Kidney glomerular epithelial cell (primary cell): ENCODE measurements around the gene IER5.
"Not testable (repeated sequence)": the region's sequence is repeated elsewhere in the genome, so short reads cannot be mapped to it uniquely, and the experiment has no call there.

Experiments used
- DNase-seq: peaks from one replicate; lab custom pipeline; 2025; lab: John Stamatoyannopoulos, UW

IER5 gene

GRCh38 chr1:181115971-181116370 is 27.5 kb downstream of the IER5 start:
- not testable (repeated sequence) for DNase-seq

- DNase-seq = no peak
These were observed 28.4 kb downstream of the IER5 start for GRCh38 chr1:181116819-181117390.

GRCh38 chr1:181117648-181118449 is 29.3 kb downstream of the IER5 start:
- no peak for DNase-seq

GRCh38 chr1:181119093-181119989 is 30.8 kb downstream of the IER5 start:
- DNase-seq = peak; percentile 63

- DNase-seq = no peak
These were observed 32.4 kb downstream of the IER5 start for GRCh38 chr1:181120924-181121323.

GRCh38 chr1:181121498-181121897 is 33.0 kb downstream of the IER5 start:
- no peak for DNase-seq

- DNase-seq = peak; percentile 30
These were observed 33.7 kb downstream of the IER5 start for GRCh38 chr1:181122222-181122621.

GRCh38 chr1:181123173-181123572 is 34.7 kb downstream of the IER5 start:
- DNase-seq = no peak

- no peak for DNase-seq
These were observed 35.8 kb downstream of the IER5 start for GRCh38 chr1:181124291-181124751.

- no peak for DNase-seq
These were observed 37.8 kb downstream of the IER5 start for GRCh38 chr1:181126289-181126688.

GRCh38 chr1:181126871-181127587 is 38.5 kb downstream of the IER5 start:
- DNase-seq = peak; percentile 8

- DNase-seq = no peak
These were observed 39.5 kb downstream of the IER5 start for GRCh38 chr1:181127898-181128453.

GRCh38 chr1:181128592-181129497 is 40.3 kb downstream of the IER5 start:
- DNase-seq = no peak

GRCh38 chr1:181129771-181130606 is 41.5 kb downstream of the IER5 start:
- DNase-seq = no peak

GRCh38 chr1:181131255-181131941 is 42.9 kb downstream of the IER5 start:
- DNase-seq = no peak

- no peak for DNase-seq
These were observed 45.0 kb downstream of the IER5 start for GRCh38 chr1:181133441-181133951.

- DNase-seq = no peak
These were observed 45.5 kb downstream of the IER5 start for GRCh38 chr1:181133969-181134418.
